NB4 (cell line): ENCODE measurements around the gene UBLCP1.

Source experiments
- TF ChIP-seq, protein P1 (sequence below): IDR thresholded peaks from 2 replicates; pipeline ENCODE4 v1.6.1; 2011; ENCODE audit warnings: low read depth, low read length
- TF ChIP-seq, protein P2 (sequence below): IDR thresholded peaks from one replicate; pipeline ENCODE4 v1.5.1; 2012; ENCODE audit warnings: low read depth, low read length

DNA sequence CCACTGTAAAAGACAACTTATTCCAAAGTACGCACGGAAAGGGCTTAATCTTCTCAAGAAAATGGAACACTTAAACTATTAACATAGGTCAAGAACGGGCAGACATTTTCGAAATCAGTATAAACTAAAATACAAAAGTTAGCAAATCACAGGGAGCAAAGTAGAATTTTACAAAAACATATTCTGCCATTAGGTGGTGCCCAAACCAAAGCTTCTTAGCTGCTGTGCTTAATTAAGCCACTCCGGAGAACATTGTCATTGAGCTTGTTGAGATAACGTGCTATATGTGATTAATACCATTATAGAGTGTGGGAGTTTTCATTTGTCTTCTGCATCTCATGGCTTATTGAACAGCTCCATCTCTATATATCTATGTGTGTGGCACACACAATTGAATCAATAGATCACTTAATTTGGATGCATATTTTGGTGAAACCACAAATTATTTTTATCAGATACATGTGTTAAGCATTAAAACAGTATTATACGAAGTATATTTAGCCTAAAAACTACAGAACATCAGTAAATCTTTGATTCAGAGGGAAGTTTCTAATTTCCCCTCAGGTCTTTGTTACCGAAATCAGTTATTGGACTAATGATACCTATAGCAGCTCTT is 23.4 kb downstream of the UBLCP1 start:
- TF ChIP-seq, protein P1, sequence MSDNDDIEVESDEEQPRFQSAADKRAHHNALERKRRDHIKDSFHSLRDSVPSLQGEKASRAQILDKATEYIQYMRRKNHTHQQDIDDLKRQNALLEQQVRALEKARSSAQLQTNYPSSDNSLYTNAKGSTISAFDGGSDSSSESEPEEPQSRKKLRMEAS, result no peak
- TF ChIP-seq, protein P2, sequence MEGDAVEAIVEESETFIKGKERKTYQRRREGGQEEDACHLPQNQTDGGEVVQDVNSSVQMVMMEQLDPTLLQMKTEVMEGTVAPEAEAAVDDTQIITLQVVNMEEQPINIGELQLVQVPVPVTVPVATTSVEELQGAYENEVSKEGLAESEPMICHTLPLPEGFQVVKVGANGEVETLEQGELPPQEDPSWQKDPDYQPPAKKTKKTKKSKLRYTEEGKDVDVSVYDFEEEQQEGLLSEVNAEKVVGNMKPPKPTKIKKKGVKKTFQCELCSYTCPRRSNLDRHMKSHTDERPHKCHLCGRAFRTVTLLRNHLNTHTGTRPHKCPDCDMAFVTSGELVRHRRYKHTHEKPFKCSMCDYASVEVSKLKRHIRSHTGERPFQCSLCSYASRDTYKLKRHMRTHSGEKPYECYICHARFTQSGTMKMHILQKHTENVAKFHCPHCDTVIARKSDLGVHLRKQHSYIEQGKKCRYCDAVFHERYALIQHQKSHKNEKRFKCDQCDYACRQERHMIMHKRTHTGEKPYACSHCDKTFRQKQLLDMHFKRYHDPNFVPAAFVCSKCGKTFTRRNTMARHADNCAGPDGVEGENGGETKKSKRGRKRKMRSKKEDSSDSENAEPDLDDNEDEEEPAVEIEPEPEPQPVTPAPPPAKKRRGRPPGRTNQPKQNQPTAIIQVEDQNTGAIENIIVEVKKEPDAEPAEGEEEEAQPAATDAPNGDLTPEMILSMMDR, result peak; percentile 32
